Measurements from ENCODE around the gene CHST9. TPM values are rescaled to one million over a fixed set of nuclear protein-coding genes. Genes with fewer than 3 reads are reported as not detected.

The CHST9 gene
- polyA plus RNA-seq, 3 donors = not detected

- no peak for TF ChIP-seq CTCF (IDR thresholded peaks at IDR 0.05)
- H3K27ac Mint-ChIP-seq = no peak overlapping the region
- Histone ChIP-seq H3K4me1 (ENCODE audit: control insufficient read depth in 1 of 2, insufficient read depth in 2 of 2, low read length in 2 of 2) (no peaks in the 10 kb centered on the region), H3K9ac (ENCODE audit: insufficient read depth, low read length, poor library complexity, severe bottlenecking) (no peak overlapping the region), H4K20me1 (ENCODE audit: insufficient read depth, low read length) (no peaks in the 10 kb centered on the region), H3K79me2 (ENCODE audit: insufficient read depth, low read length) (no peaks in the 10 kb centered on the region), H2AFZ (ENCODE audit: insufficient read depth, low read depth, low read length, poor library complexity, severe bottlenecking) (no peak overlapping the region), H3K4me3 (replicated peaks in 1 of 3; ENCODE audit: low read depth in 2 of 3, low read length in 3 of 3) (no peak overlapping the region), H3K27ac (ENCODE audit: low read depth in 1 of 2, low read length in 2 of 2) (no peak overlapping the region), H3K4me2 (replicated peaks; ENCODE audit: extremely low read depth, low read length, poor library complexity, severe bottlenecking) (no peak overlapping the region), H3K9me3 (replicated peaks in 1 of 2; ENCODE audit: control insufficient read depth in 1 of 2, insufficient read depth in 1 of 2, low read length in 2 of 2) (no peaks in the 10 kb centered on the region), H3K36me3 (replicated peaks in 1 of 2; ENCODE audit: control insufficient read depth in 1 of 2, insufficient read depth in 2 of 2, low read length in 2 of 2) (no peaks in the 10 kb centered on the region), H3K27me3 (ENCODE audit: control insufficient read depth in 2 of 2, insufficient read depth in 2 of 2, low read length in 2 of 2) (no peaks in the 10 kb centered on the region)
- intact Hi-C loops (cut with micrococcal nuclease) = no loop called here
- no peaks in the 10 kb centered on the region for H3K4me1 Mint-ChIP-seq
- 65% methylated on average over 2 of the region's 2 CpGs for WGBS (ENCODE audit: insufficient coverage)
- H3K36me3 Mint-ChIP-seq = no peaks in the 10 kb centered on the region
- no peak for DNase-seq
- H3K9me3 Mint-ChIP-seq = peaks cover 0 to 7% (median 0%) of the 10 kb centered on the region in 7 donors
- H3K4me3 Mint-ChIP-seq = no peak overlapping the region
- H3K27me3 Mint-ChIP-seq (ENCODE audit: low read depth in 3 of 3) = peaks cover 7 to 9% (median 7%) of the 10 kb centered on the region in 3 donors
Measured at GRCh38 chr18:27007880-27008279, 177.2 kb downstream of the CHST9 start.

GRCh38 chr18:27005589-27005988, 179.5 kb downstream of the CHST9 start:
- Histone ChIP-seq H3K9me3 (replicated peaks in 1 of 2; ENCODE audit: control insufficient read depth in 1 of 2, insufficient read depth in 1 of 2, low read length in 2 of 2) (no peaks in the 10 kb centered on the region), H3K9ac (ENCODE audit: insufficient read depth, low read length, poor library complexity, severe bottlenecking) (no peak overlapping the region), H4K20me1 (ENCODE audit: insufficient read depth, low read length) (no peaks in the 10 kb centered on the region), H3K4me1 (ENCODE audit: control insufficient read depth in 1 of 2, insufficient read depth in 2 of 2, low read length in 2 of 2) (no peaks in the 10 kb centered on the region), H3K36me3 (replicated peaks in 1 of 2; ENCODE audit: control insufficient read depth in 1 of 2, insufficient read depth in 2 of 2, low read length in 2 of 2) (no peaks in the 10 kb centered on the region), H3K4me3 (replicated peaks in 1 of 3; ENCODE audit: low read depth in 2 of 3, low read length in 3 of 3) (no peak overlapping the region), H3K79me2 (ENCODE audit: insufficient read depth, low read length) (no peaks in the 10 kb centered on the region), H3K27ac (ENCODE audit: low read depth in 1 of 2, low read length in 2 of 2) (no peak overlapping the region), H3K4me2 (replicated peaks; ENCODE audit: extremely low read depth, low read length, poor library complexity, severe bottlenecking) (no peak overlapping the region), H3K27me3 (ENCODE audit: control insufficient read depth in 2 of 2, insufficient read depth in 2 of 2, low read length in 2 of 2) (no peaks in the 10 kb centered on the region), H2AFZ (ENCODE audit: insufficient read depth, low read depth, low read length, poor library complexity, severe bottlenecking) (no peak overlapping the region)
- Mint-ChIP-seq H3K27ac (no peak overlapping the region), H3K4me1 (no peaks in the 10 kb centered on the region), H3K4me3 (no peak overlapping the region), H3K36me3 (no peaks in the 10 kb centered on the region), H3K9me3 (no peaks in the 10 kb centered on the region), H3K27me3 (ENCODE audit: low read depth in 3 of 3) (peaks cover 4 to 9% (median 7%) of the 10 kb centered on the region in 3 donors)
- DNase-seq = no peak
- WGBS (ENCODE audit: insufficient coverage) = no CpG with 5 or more reads among the region's 1 CpG
- no peak for TF ChIP-seq CTCF (IDR thresholded peaks at IDR 0.05)
- intact Hi-C loops (cut with micrococcal nuclease) = no loop called here
